Keratinocyte (primary cell): ENCODE data around the gene PPP1R3F. TPM values are rescaled to one million over a fixed set of nuclear protein-coding genes. Genes with fewer than 3 reads are reported as not detected.
"Not testable (repeated sequence)": the region's sequence is repeated elsewhere in the genome, so short reads cannot be mapped to it uniquely, and the experiment has no call there.

ENCODE experiments used
- DNase-seq: peaks from one replicate; pipeline ENCODE4 v3.0.0-alpha.2; 2011; ENCODE audit warnings: low read depth, missing footprints, low spot score
- FAIRE-seq: peaks from 2 replicates; lab custom pipeline; 2011; peaks lifted over from hg19 to GRCh38; lab: Jason Lieb, UNC
- H2AFZ ChIP-seq: 2 replicates; pipeline ENCODE4 v1.6.0; 2012; ENCODE audit warnings: low read length, control low read depth, inconsistent platforms; ENCODE audit not compliant: control insufficient read depth
- H3K27ac ChIP-seq: 2 replicates; pipeline ENCODE4 v1.5.1; 2011; ENCODE audit warnings: low read length; ENCODE audit not compliant: control insufficient read depth, insufficient read depth
- H3K27me3 ChIP-seq: 3 replicates; pipeline ENCODE4 v1.6.0; 2011; ENCODE audit warnings: low read length; ENCODE audit not compliant: control insufficient read depth, insufficient read depth; ENCODE audit errors: extremely low read depth
- H3K36me3 ChIP-seq, 2 experiments: 2 replicates in 1 of 2; 3 replicates in 1 of 2; pipeline ENCODE4 v1.5.1; 2011; ENCODE audit warnings: low read length in 2 of 2, mild to moderate bottlenecking in 1 of 2; ENCODE audit not compliant: control insufficient read depth in 2 of 2, insufficient read depth in 2 of 2; ENCODE audit errors: extremely low read depth in 1 of 2
- H3K4me1 ChIP-seq: 3 replicates; pipeline ENCODE4 v1.5.1; 2011; ENCODE audit warnings: low read length; ENCODE audit not compliant: control insufficient read depth, insufficient read depth; ENCODE audit errors: extremely low read depth
- H3K4me2 ChIP-seq: 3 replicates; pipeline ENCODE4 v1.6.0; 2011; ENCODE audit warnings: low read depth, low read length; ENCODE audit not compliant: control insufficient read depth, insufficient read depth; ENCODE audit errors: extremely low read depth
- H3K4me3 ChIP-seq, 3 experiments: fragments of 200-600 bp in 1 of 3; sonication (generic) in 1 of 3; 2 replicates in 2 of 3; 3 replicates in 1 of 3; pipeline ENCODE4 v1.5.1; 2011 to 2016; ENCODE audit warnings: low read length in 3 of 3, mild to moderate bottlenecking in 3 of 3, control low read depth in 2 of 3, inconsistent platforms in 1 of 3, low read depth in 1 of 3, mixed read lengths in 1 of 3, mixed run types in 1 of 3, moderate library complexity in 1 of 3; ENCODE audit not compliant: control insufficient read depth in 2 of 3, insufficient read depth in 2 of 3; ENCODE audit errors: extremely low read depth in 1 of 3
- H3K79me2 ChIP-seq: 2 replicates; pipeline ENCODE4 v1.6.0; 2012; ENCODE audit warnings: low read length; ENCODE audit not compliant: control insufficient read depth, insufficient read depth
- H3K9ac ChIP-seq: 3 replicates; pipeline ENCODE4 v1.6.0; 2011; ENCODE audit warnings: low read length; ENCODE audit not compliant: control insufficient read depth, insufficient read depth; ENCODE audit errors: extremely low read depth
- H3K9me1 ChIP-seq: 3 replicates; pipeline ENCODE4 v1.6.0; 2011; ENCODE audit warnings: low read length; ENCODE audit not compliant: control insufficient read depth, insufficient read depth; ENCODE audit errors: extremely low read depth
- H3K9me3 ChIP-seq: 2 replicates; pipeline ENCODE4 v1.5.1; 2012; ENCODE audit warnings: low read depth, low read length; ENCODE audit not compliant: control insufficient read depth
- H4K20me1 ChIP-seq: 3 replicates; pipeline ENCODE4 v1.6.0; 2011; ENCODE audit warnings: low read length; ENCODE audit not compliant: control insufficient read depth, insufficient read depth; ENCODE audit errors: extremely low read depth
- CTCF ChIP-seq, 3 experiments: IDR thresholded peaks in 1 of 3; conservative IDR thresholded peaks in 1 of 3; optimal IDR thresholded peaks in 1 of 3; 2 replicates in 2 of 3; 3 replicates in 1 of 3; pipeline versions ENCODE3 to v1.5.1; 2011; ENCODE audit warnings: low read length in 3 of 3, mild to moderate bottlenecking in 3 of 3, moderate library complexity in 2 of 3, control low read depth in 1 of 3, inconsistent platforms in 1 of 3; ENCODE audit not compliant: insufficient read depth in 2 of 3; ENCODE audit errors: extremely low read depth in 1 of 3
- EZH2 ChIP-seq: IDR thresholded peaks from one replicate; pipeline ENCODE4 v1.6.1; 2012; ENCODE audit warnings: inconsistent platforms, mild to moderate bottlenecking, low read length, moderate library complexity
- dilution Hi-C: fragments of 300-500 bp; cut with MboI; formaldehyde crosslinking; loops from one replicate; pipeline ENCODE4 v1.7.0; 2020; ENCODE audit warnings: low sequenced_read_pairs; ENCODE audit not compliant: extremely low pct_ligation_motif_present
- polyA plus RNA-seq, 5 experiments: library from polyadenylated mRNA; depleted of rRNA in 3 of 5; stranded (reverse) in 3 of 5; stranded (forward) in 1 of 5; unstranded in 1 of 5; fragments of >200 nt; gene quantifications; 1 replicate in 1 of 5; 2 replicates in 3 of 5; 3 replicates in 1 of 5; pipeline versions ENCODE4 v1.2.1 to v1.2.3, GENCODE V29; 2011 to 2012; ENCODE audit warnings: missing spikeins in 2 of 5, low read depth in 1 of 5, low replicate concordance in 1 of 5

The PPP1R3F gene
- polyA plus RNA-seq, 1 donor (not counting 4 experiments of a cell fraction or from before 2014, with no cell fraction given), result 0.29 TPM

GRCh38 chrX:49316085-49316484 is 46.5 kb downstream of the PPP1R3F start:
- H3K27me3 ChIP-seq, result no peaks in the 10 kb centered on the region
- dilution Hi-C loops, result no loop called here
- no peak overlapping the region for H3K9ac ChIP-seq
- no peaks in the 10 kb centered on the region for H3K36me3 ChIP-seq
- H4K20me1 ChIP-seq, result no peaks in the 10 kb centered on the region
- no peak overlapping the region for H3K27ac ChIP-seq
- H3K4me1 ChIP-seq, result no peaks in the 10 kb centered on the region
- no peaks in the 10 kb centered on the region for H3K79me2 ChIP-seq
- DNase-seq (no peak), FAIRE-seq (no peak)
- H3K9me1 ChIP-seq, result no peaks in the 10 kb centered on the region
- no peak overlapping the region for H2AFZ ChIP-seq
- no peak overlapping the region for H3K4me3 ChIP-seq
- TF ChIP-seq EZH2 (no peak), CTCF (optimal IDR thresholded peaks at IDR 0.05 in 1 of 3, IDR thresholded peaks at IDR 0.05 in 1 of 3, conservative IDR thresholded peaks at IDR 0.05 in 1 of 3; ENCODE audit: extremely low read depth in 1 of 3, insufficient read depth in 2 of 3, low read length in 3 of 3) (no peak)
- H3K4me2 ChIP-seq, result no peak overlapping the region
- H3K9me3 ChIP-seq, result no peaks in the 10 kb centered on the region

GRCh38 chrX:49321737-49322136 is 52.1 kb downstream of the PPP1R3F start, which contains the start of gene GAGE12J:
Gene GAGE12J, plus strand, starts transcription at chrX:49322037. Its CDS starts 1,157 bp downstream, at chrX:49323194.
- H3K9ac ChIP-seq, H2AFZ ChIP-seq, H3K9me1 ChIP-seq, H3K36me3 ChIP-seq, H3K4me2 ChIP-seq, H3K4me1 ChIP-seq, DNase-seq, H3K79me2 ChIP-seq, H3K27ac ChIP-seq, H3K27me3 ChIP-seq, FAIRE-seq, dilution Hi-C loops, H3K4me3 ChIP-seq, H4K20me1 ChIP-seq, H3K9me3 ChIP-seq: not testable (repeated sequence)

DNA sequence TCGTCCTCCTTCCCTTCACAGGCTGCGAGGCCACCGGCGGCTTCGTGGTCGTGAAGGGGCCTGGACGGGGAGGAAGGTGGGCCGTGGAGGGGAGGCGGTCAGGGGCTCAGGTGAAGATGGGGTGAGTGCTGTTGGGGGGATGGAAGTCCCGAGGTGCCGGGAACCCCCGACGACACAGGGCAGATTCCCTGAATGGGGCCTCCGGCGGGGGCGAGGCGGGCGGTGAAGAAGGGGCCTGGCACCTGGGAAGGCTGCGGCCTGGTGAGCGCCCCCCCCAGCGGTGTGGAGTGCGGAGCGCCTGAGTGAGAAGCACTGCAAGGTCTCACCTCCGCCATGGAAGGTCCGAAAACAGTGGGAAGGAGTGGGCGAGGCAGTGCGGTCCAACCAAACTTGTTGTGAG is 52.7 kb downstream of the PPP1R3F start:
- H3K4me3 ChIP-seq, H3K27ac ChIP-seq, H3K79me2 ChIP-seq, H3K9ac ChIP-seq, DNase-seq, H3K27me3 ChIP-seq, H3K9me3 ChIP-seq, H2AFZ ChIP-seq, FAIRE-seq, H3K36me3 ChIP-seq, H3K4me1 ChIP-seq, H3K9me1 ChIP-seq, H3K4me2 ChIP-seq, H4K20me1 ChIP-seq, dilution Hi-C loops: not testable (repeated sequence)

DNA sequence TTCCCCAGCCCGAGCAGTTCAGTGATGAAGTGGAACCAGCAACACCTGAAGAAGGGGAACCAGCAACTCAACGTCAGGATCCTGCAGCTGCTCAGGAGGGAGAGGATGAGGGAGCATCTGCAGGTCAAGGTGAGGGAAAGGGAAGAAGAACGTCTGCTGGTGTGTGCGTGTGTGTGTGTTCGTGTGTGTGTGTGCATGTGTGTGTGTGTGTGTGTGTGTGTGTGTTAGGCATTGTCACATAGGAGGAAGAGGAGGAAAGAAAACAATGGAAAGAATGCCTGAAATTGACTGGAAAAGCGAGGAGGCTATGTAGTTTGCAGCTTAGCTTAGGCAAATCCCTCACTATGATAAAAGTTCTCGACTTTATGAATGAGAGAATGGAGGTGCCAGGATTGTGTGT is 54.1 kb downstream of the PPP1R3F start:
- H3K4me2 ChIP-seq, H3K9me1 ChIP-seq, DNase-seq, FAIRE-seq, H3K9me3 ChIP-seq, H3K79me2 ChIP-seq, H3K36me3 ChIP-seq, dilution Hi-C loops, H2AFZ ChIP-seq, H3K27me3 ChIP-seq, H3K9ac ChIP-seq, H4K20me1 ChIP-seq, H3K4me1 ChIP-seq, H3K27ac ChIP-seq, H3K4me3 ChIP-seq: not testable (repeated sequence)
